ENCODE results near the gene COX4I2. TPM values are rescaled to one million over a fixed set of nuclear protein-coding genes. Genes with fewer than 3 reads are reported as not detected.
"Not testable (repeated sequence)": the region's sequence is repeated elsewhere in the genome, so short reads cannot be mapped to it uniquely, and the experiment has no call there.

Gene COX4I2
- not detected for total RNA-seq

- Mint-ChIP-seq H3K27ac (no peak within 1 kb of the TSS), H3K36me3 (no peaks in the 10 kb centered on the region), H3K9me3 (no peaks in the 10 kb centered on the region), H3K4me3 (no peak within 1 kb of the TSS), H3K27me3 (peaks cover 40% of the 10 kb centered on the region), H3K4me1 (peaks cover 20% of the 10 kb centered on the region)
- no peak for DNase-seq
- POLR2A ChIA-PET: no interaction called here
- ATAC-seq (ENCODE audit: low read depth): no peak
Observed at GRCh38 chr20:31637660-31638059, at the start of gene COX4I2. COX4I2 (plus strand) TSS chr20:31637912; CDS start chr20:31639018, 1,106 bp downstream.

GRCh38 chr20:31590717-31591225, 46.9 kb upstream of the COX4I2 start:
- H3K4me3 Mint-ChIP-seq: no peak overlapping the region
- no peaks in the 10 kb centered on the region for H3K9me3 Mint-ChIP-seq
- H3K27me3 Mint-ChIP-seq: peaks cover 39% of the 10 kb centered on the region
- no peak for DNase-seq
- no peak overlapping the region for H3K27ac Mint-ChIP-seq
- H3K36me3 Mint-ChIP-seq: no peaks in the 10 kb centered on the region
- H3K4me1 Mint-ChIP-seq: peaks cover 5% of the 10 kb centered on the region
- POLR2A ChIA-PET: no interaction called here
- ATAC-seq (ENCODE audit: low read depth): no peak

- H3K27me3 Mint-ChIP-seq: peaks cover 21% of the 10 kb centered on the region
- POLR2A ChIA-PET: interaction anchor here (1.5 kb wide), 1 partner anchor 20 kb away, joined by 8 read pairs; no protein-coding TSS in a partner anchor
Observed at GRCh38 chr20:31593221-31594001, 44.3 kb upstream of the COX4I2 start.

GRCh38 chr20:31594002-31594557, 43.6 kb upstream of the COX4I2 start:
- POLR2A ChIA-PET: interaction anchor here (1.5 kb wide), 1 partner anchor 21 kb away, joined by 8 read pairs; no protein-coding TSS in a partner anchor
- Mint-ChIP-seq H3K27me3 (peaks cover 15% of the 10 kb centered on the region), H3K4me1 (no peaks in the 10 kb centered on the region), H3K9me3 (no peaks in the 10 kb centered on the region), H3K27ac (no peak overlapping the region), H3K36me3 (no peaks in the 10 kb centered on the region), H3K4me3 (no peak overlapping the region)
- DNase-seq: no peak
- no peak for ATAC-seq (ENCODE audit: low read depth)

More at GRCh38 chr20:31593221-31594001, 44.3 kb upstream of the COX4I2 start:
- Mint-ChIP-seq H3K9me3 (no peaks in the 10 kb centered on the region), H3K4me1 (peaks cover under 1% of the 10 kb centered on the region), H3K27ac (no peak overlapping the region), H3K36me3 (no peaks in the 10 kb centered on the region), H3K4me3 (no peak overlapping the region)
- DNase-seq (no peak), ATAC-seq (ENCODE audit: low read depth) (no peak)

GRCh38 chr20:31594558-31595379, 42.9 kb upstream of the COX4I2 start:
- Mint-ChIP-seq H3K4me1 (no peaks in the 10 kb centered on the region), H3K9me3 (no peaks in the 10 kb centered on the region), H3K36me3 (no peaks in the 10 kb centered on the region), H3K27ac (no peak overlapping the region), H3K27me3 (peaks cover 10% of the 10 kb centered on the region), H3K4me3 (no peak overlapping the region)
- ATAC-seq (ENCODE audit: low read depth): no peak
- no peak for DNase-seq
- POLR2A ChIA-PET: no interaction called here

GRCh38 chr20:31595380-31595653, 42.4 kb upstream of the COX4I2 start:
- H3K36me3 Mint-ChIP-seq: no peaks in the 10 kb centered on the region
- no peak for DNase-seq
- H3K4me1 Mint-ChIP-seq: no peaks in the 10 kb centered on the region
- no peak overlapping the region for H3K27ac Mint-ChIP-seq
- no peaks in the 10 kb centered on the region for H3K9me3 Mint-ChIP-seq
- no peak for ATAC-seq (ENCODE audit: low read depth)
- POLR2A ChIA-PET: no interaction called here
- H3K4me3 Mint-ChIP-seq: no peak overlapping the region
- peaks cover 10% of the 10 kb centered on the region for H3K27me3 Mint-ChIP-seq

- no peak overlapping the region for H3K27ac Mint-ChIP-seq
- no peak overlapping the region for H3K4me3 Mint-ChIP-seq
- POLR2A ChIA-PET: no interaction called here
- H3K27me3 Mint-ChIP-seq: peaks cover 10% of the 10 kb centered on the region
- DNase-seq (no peak), ATAC-seq (ENCODE audit: low read depth) (no peak)
- H3K9me3 Mint-ChIP-seq: no peaks in the 10 kb centered on the region
- H3K4me1 Mint-ChIP-seq: no peaks in the 10 kb centered on the region
- H3K36me3 Mint-ChIP-seq: no peaks in the 10 kb centered on the region
Observed at GRCh38 chr20:31595654-31596411, 41.9 kb upstream of the COX4I2 start.

- H3K36me3 Mint-ChIP-seq; H3K4me1 Mint-ChIP-seq; H3K9me3 Mint-ChIP-seq; H3K4me3 Mint-ChIP-seq; H3K27me3 Mint-ChIP-seq; DNase-seq; H3K27ac Mint-ChIP-seq; ATAC-seq (ENCODE audit: low read depth): not testable (repeated sequence)
- POLR2A ChIA-PET: interaction anchor here (0.5 kb wide), 1 partner anchor 11 kb away, joined by 3 read pairs; no protein-coding TSS in a partner anchor
Observed at GRCh38 chr20:31596412-31596715, 41.3 kb upstream of the COX4I2 start.

GRCh38 chr20:31596831-31597480, 40.8 kb upstream of the COX4I2 start:
- Mint-ChIP-seq H3K27me3 (peaks cover 6% of the 10 kb centered on the region), H3K4me3 (no peak overlapping the region), H3K27ac (no peak overlapping the region), H3K9me3 (no peaks in the 10 kb centered on the region), H3K36me3 (no peaks in the 10 kb centered on the region), H3K4me1 (no peaks in the 10 kb centered on the region)
- no peak for ATAC-seq (ENCODE audit: low read depth)
- POLR2A ChIA-PET: interaction anchor here (0.5 kb wide), 1 partner anchor 12 kb away, joined by 3 read pairs; no protein-coding TSS in a partner anchor
- DNase-seq: no peak

- H3K36me3 Mint-ChIP-seq: no peaks in the 10 kb centered on the region
- POLR2A ChIA-PET: no interaction called here
- no peaks in the 10 kb centered on the region for H3K9me3 Mint-ChIP-seq
- no peak overlapping the region for H3K4me3 Mint-ChIP-seq
- peaks cover under 1% of the 10 kb centered on the region for H3K4me1 Mint-ChIP-seq
- no peak overlapping the region for H3K27ac Mint-ChIP-seq
- DNase-seq: no peak
- H3K27me3 Mint-ChIP-seq: peaks cover 6% of the 10 kb centered on the region
- no peak for ATAC-seq (ENCODE audit: low read depth)
Observed at GRCh38 chr20:31597481-31597855, 40.2 kb upstream of the COX4I2 start.

GRCh38 chr20:31602431-31602778, 35.3 kb upstream of the COX4I2 start:
- no peaks in the 10 kb centered on the region for H3K9me3 Mint-ChIP-seq
- no peak overlapping the region for H3K4me3 Mint-ChIP-seq
- POLR2A ChIA-PET: interaction anchor here (0.8 to 1.4 kb wide), 2 partner anchors 25 to 35 kb away, joined by 3 to 6 read pairs; no protein-coding TSS in a partner anchor
- H3K27me3 Mint-ChIP-seq: peaks cover 47% of the 10 kb centered on the region
- peaks cover 20% of the 10 kb centered on the region for H3K4me1 Mint-ChIP-seq
- DNase-seq (no peak), ATAC-seq (ENCODE audit: low read depth) (no peak)
- no peak overlapping the region for H3K27ac Mint-ChIP-seq
- H3K36me3 Mint-ChIP-seq: no peaks in the 10 kb centered on the region

GRCh38 chr20:31602779-31603441, 34.8 kb upstream of the COX4I2 start:
- peak overlapping the region; percentile 52 for H3K4me3 Mint-ChIP-seq
- H3K36me3 Mint-ChIP-seq: no peaks in the 10 kb centered on the region
- ATAC-seq (ENCODE audit: low read depth) (peak; percentile 35), DNase-seq (no peak)
- H3K4me1 Mint-ChIP-seq: peaks cover 20% of the 10 kb centered on the region
- no peaks in the 10 kb centered on the region for H3K9me3 Mint-ChIP-seq
- no peak overlapping the region for H3K27ac Mint-ChIP-seq
- H3K27me3 Mint-ChIP-seq: peaks cover 52% of the 10 kb centered on the region
- POLR2A ChIA-PET: interaction anchor here (0.8 to 1.4 kb wide), 2 partner anchors 26 to 36 kb away, joined by 3 to 6 read pairs; no protein-coding TSS in a partner anchor

Measured in activated naive CD8-positive, alpha-beta T cell treated with anti-CD3 and anti-CD28 coated beads, Interleukin-2, amount 10 ng/mL, durations not matched to agents 7 days and 5 days (primary cell).